Panc1 (cell line): ENCODE measurements around the gene ZFAND4. TPM values are rescaled to one million over a fixed set of nuclear protein-coding genes. Genes with fewer than 3 reads are reported as not detected.
"Not testable (repeated sequence)": the region's sequence is repeated elsewhere in the genome, so short reads cannot be mapped to it uniquely, and the experiment has no call there.

ENCODE experiments used
- ATAC-seq: fragments of 200-7000 bp; cut with Tn5 transposase; 2 replicates; pipeline ENCODE4 v1.9.1; 2020; ENCODE audit warnings: mild to moderate bottlenecking, moderate library complexity
- BruUV-seq: library from RNA; stranded (reverse); fragments of 400-500 nt; replicated peaks from 2 replicates; lab custom pipeline; 2021; lab: Mats Ljungman, UMichigan
- CTCF ChIA-PET: fragments of 300-600 bp; sonication (Branson Sonifier 250); formaldehyde crosslinking; loops from one replicate; lab custom pipeline; 2022; ENCODE audit warnings: antibody characterized with exemption; lab: Charles Lee
- POLR2A ChIA-PET: fragments of 300-600 bp; sonication (Branson Sonifier 250); formaldehyde crosslinking; loops from one replicate; lab custom pipeline; 2022; ENCODE audit warnings: antibody characterized with exemption; lab: Charles Lee
- DNase-seq: peaks from one replicate; pipeline ENCODE4 v3.0.0-alpha.2; 2010; ENCODE audit warnings: low read depth, low spot score
- H3K27ac ChIP-seq: 2 replicates; pipeline ENCODE4 v1.5.1; 2011; ENCODE audit warnings: mild to moderate bottlenecking, low read length, inconsistent platforms
- H3K27me3 ChIP-seq: fragments of 200-500 bp; sonication (Bioruptor generic); 2 replicates; pipeline ENCODE4 v1.6.0; 2014; ENCODE audit warnings: low read length, inconsistent platforms; ENCODE audit not compliant: control insufficient read depth, insufficient read depth
- H3K36me3 ChIP-seq: fragments of 200-500 bp; sonication (Bioruptor generic); 2 replicates; pipeline ENCODE4 v1.5.1; 2014; ENCODE audit warnings: inconsistent platforms, mild to moderate bottlenecking, low read length, moderate library complexity; ENCODE audit not compliant: control insufficient read depth, insufficient read depth
- H3K4me1 ChIP-seq: 2 replicates; pipeline ENCODE4 v1.5.1; 2011; ENCODE audit warnings: inconsistent platforms, mild to moderate bottlenecking, low read length, moderate library complexity; ENCODE audit not compliant: control insufficient read depth, insufficient read depth
- H3K4me3 ChIP-seq, 2 experiments: 2 replicates each; pipeline ENCODE4 v1.5.1; 2011 to 2012; ENCODE audit warnings: low read depth in 2 of 2, low read length in 2 of 2, mild to moderate bottlenecking in 2 of 2, inconsistent platforms in 1 of 2, moderate library complexity in 1 of 2
- H3K9me3 ChIP-seq: fragments of 200-500 bp; sonication (Bioruptor generic); 2 replicates; pipeline ENCODE4 v1.5.1; 2014; ENCODE audit warnings: low read depth, mild to moderate bottlenecking, inconsistent platforms, low read length, moderate library complexity; ENCODE audit not compliant: control insufficient read depth, insufficient read depth
- CTCF ChIP-seq: fragments of 450-650 bp; IDR thresholded peaks from 2 replicates; pipeline ENCODE4 v1.5.1; 2017; ENCODE audit warnings: mild to moderate bottlenecking
- POLR2AphosphoS5 ChIP-seq: IDR thresholded peaks from 2 replicates; pipeline ENCODE4 v1.6.1; 2012; ENCODE audit warnings: mild to moderate bottlenecking, low read depth, low read length, moderate library complexity
- REST ChIP-seq, 2 experiments: IDR thresholded peaks; 2 replicates each; pipeline ENCODE4 v1.6.1; 2011 to 2012; ENCODE audit warnings: low read depth in 2 of 2, control low read depth in 1 of 2, low read length in 1 of 2, mild to moderate bottlenecking in 1 of 2, moderate library complexity in 1 of 2; ENCODE audit not compliant: insufficient read depth in 1 of 2
- SIN3A ChIP-seq: IDR thresholded peaks from 2 replicates; pipeline ENCODE4 v1.6.1; 2012; ENCODE audit warnings: low read depth, mild to moderate bottlenecking, low read length, moderate library complexity, borderline replicate concordance; ENCODE audit not compliant: insufficient read depth
- TCF7L2 ChIP-seq: IDR thresholded peaks from 2 replicates; pipeline ENCODE4 v1.6.1; 2011; ENCODE audit warnings: mild to moderate bottlenecking, low read depth, low read length, inconsistent platforms
- in situ Hi-C: cut with HindIII; loops from 2 replicates; pipeline ENCODE4 v1.10.0; 2016; ENCODE audit warnings: low sequenced_read_pairs, low pct_unique_long_range_greater_than_20kb
- intact Hi-C: fragments of 100-400 bp; cut with micrococcal nuclease; formaldehyde crosslinking; loops from one replicate; pipeline ENCODE4 v1.10.0; 2022; ENCODE audit not compliant: unreplicated experiment
- total RNA-seq: library from RNA; stranded (reverse); gene quantifications from one replicate; pipeline ENCODE4 v1.2.1, GENCODE V29; 2021; ENCODE audit not compliant: unreplicated experiment

The ZFAND4 gene
- total RNA-seq, 1 experiment from 2014 or later: 23.6 TPM

DNA sequence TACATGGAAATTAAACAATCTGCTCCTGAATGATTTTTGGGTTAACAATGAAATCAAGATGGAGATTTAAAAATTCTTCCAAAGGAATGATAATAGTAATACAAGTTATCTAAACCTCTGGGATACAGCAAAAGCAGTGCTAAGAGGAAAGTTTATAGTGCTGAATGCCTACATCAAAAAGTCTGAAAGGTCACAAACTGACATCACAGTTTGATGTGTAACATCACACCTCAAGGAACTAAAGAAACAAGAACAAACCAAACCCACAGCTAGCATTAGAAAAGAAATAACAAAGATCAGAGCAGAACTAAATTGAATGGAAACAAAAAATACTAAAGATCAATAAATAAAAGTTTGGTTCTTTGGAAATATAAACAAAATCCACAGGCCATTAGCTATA lies 17.4 kb downstream of the ZFAND4 start:
- ATAC-seq (no peak), DNase-seq (no peak)
- CTCF ChIA-PET: no interaction called here

DNA sequence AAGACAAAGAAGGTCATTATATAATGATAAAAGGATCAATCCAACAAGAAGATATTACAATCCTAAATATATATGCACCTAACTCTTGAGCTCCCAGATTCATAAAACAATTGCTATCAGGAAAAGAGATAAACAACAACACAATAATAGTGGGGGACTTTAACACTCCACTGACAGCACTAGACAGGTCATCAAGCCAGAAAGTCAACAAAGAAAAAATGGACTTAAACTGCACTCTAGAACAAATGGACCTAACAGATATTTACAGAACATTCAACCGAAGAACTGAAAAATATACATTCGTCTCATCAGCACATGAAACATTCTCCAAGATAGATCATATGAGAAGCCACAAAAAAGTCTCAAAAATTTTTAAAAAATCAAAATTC lies 17.8 kb downstream of the ZFAND4 start:
- intact Hi-C loops, H3K36me3 ChIP-seq, H3K27ac ChIP-seq, POLR2A ChIA-PET, BruUV-seq, in situ Hi-C loops, H3K4me1 ChIP-seq, H3K27me3 ChIP-seq, H3K4me3 ChIP-seq, ATAC-seq, DNase-seq, CTCF ChIA-PET, H3K9me3 ChIP-seq: not testable (repeated sequence)

More for the DNA sequence above, 17.4 kb downstream of the ZFAND4 start:
- no peak overlapping the region for H3K4me3 ChIP-seq
- intact Hi-C loops: no loop called here
- H3K27ac ChIP-seq: no peak overlapping the region
- in situ Hi-C loops: no loop called here
- POLR2A ChIA-PET: no interaction called here
- no TSS peak for BruUV-seq
- no peaks in the 10 kb centered on the region for H3K4me1 ChIP-seq
- no peaks in the 10 kb centered on the region for H3K27me3 ChIP-seq
- no peak for TF ChIP-seq REST (IDR thresholded peaks at IDR 0.05; ENCODE audit: insufficient read depth in 1 of 2, low read depth in 2 of 2, low read length in 1 of 2)
- TF ChIP-seq SIN3A: no peak
- TF ChIP-seq CTCF: no peak
- TF ChIP-seq TCF7L2: no peak
- no peaks in the 10 kb centered on the region for H3K36me3 ChIP-seq
- no peaks in the 10 kb centered on the region for H3K9me3 ChIP-seq

GRCh38 chr10:45653454-45653853 lies 19.1 kb downstream of the ZFAND4 start:
- no TSS peak for BruUV-seq
- Histone ChIP-seq H3K4me3 (no peak overlapping the region), H3K36me3 (no peaks in the 10 kb centered on the region; the same call in 1 of the 2 replicates), H3K9me3 (no peaks in the 10 kb centered on the region), H3K27me3 (no peaks in the 10 kb centered on the region), H3K4me1 (no peaks in the 10 kb centered on the region), H3K27ac (no peak overlapping the region)
- intact Hi-C loops (no loop called here), in situ Hi-C loops (no loop called here)
- ChIA-PET CTCF (no interaction called here), POLR2A (interaction anchor here (0.6 kb wide), 1 partner anchor 72 kb away, joined by 6 read pairs; no protein-coding TSS in a partner anchor)
- TF ChIP-seq CTCF (no peak), POLR2AphosphoS5 (no peak), TCF7L2 (no peak), REST (IDR thresholded peaks at IDR 0.05; ENCODE audit: insufficient read depth in 1 of 2, low read depth in 2 of 2, low read length in 1 of 2) (no peak), SIN3A (no peak)
- DNase-seq (no peak), ATAC-seq (no peak)
